GM12875 (cell line): Measurements from ENCODE around the gene MFSD11.
"Not testable (repeated sequence)": the region's sequence is repeated elsewhere in the genome, so short reads cannot be mapped to it uniquely, and the experiment has no call there.

Experiments
- H3K4me3 ChIP-seq: one replicate; pipeline ENCODE4 v1.5.1; 2011; ENCODE audit warnings: low read depth, low read length, control low read depth
- CTCF ChIP-seq: IDR thresholded peaks from 2 replicates; pipeline ENCODE4 v1.5.1; 2011; ENCODE audit warnings: low read depth, mild to moderate bottlenecking, control low read depth, inconsistent platforms, low read length, moderate library complexity, borderline replicate concordance; ENCODE audit not compliant: insufficient read depth

Gene MFSD11

GRCh38 chr17:76702941-76703637 is 34.8 kb upstream of the MFSD11 start:
- no peak overlapping the region for H3K4me3 ChIP-seq
- no peak for TF ChIP-seq CTCF

GRCh38 chr17:76704805-76705204 is 33.1 kb upstream of the MFSD11 start:
- no peak overlapping the region for H3K4me3 ChIP-seq
- no peak for TF ChIP-seq CTCF

DNA sequence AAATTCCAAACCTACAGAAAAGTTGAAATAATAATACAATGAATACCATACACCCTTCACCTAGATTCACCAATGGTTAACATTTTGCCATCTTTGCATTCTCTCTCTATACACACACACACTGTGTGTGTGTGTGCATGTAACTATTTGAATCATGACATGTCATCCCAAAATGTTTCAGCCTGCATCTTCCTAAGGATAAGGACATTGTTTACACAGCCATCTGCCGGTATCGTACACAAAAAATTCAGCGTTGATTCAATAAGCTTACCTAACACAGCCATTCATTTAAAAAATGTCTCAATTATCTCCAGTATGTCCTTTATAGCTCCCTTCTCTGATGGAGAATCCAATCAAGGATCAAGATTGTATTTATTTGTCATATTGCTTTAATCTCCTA is 31.1 kb upstream of the MFSD11 start:
- no peak overlapping the region for H3K4me3 ChIP-seq
- TF ChIP-seq CTCF, result no peak

DNA sequence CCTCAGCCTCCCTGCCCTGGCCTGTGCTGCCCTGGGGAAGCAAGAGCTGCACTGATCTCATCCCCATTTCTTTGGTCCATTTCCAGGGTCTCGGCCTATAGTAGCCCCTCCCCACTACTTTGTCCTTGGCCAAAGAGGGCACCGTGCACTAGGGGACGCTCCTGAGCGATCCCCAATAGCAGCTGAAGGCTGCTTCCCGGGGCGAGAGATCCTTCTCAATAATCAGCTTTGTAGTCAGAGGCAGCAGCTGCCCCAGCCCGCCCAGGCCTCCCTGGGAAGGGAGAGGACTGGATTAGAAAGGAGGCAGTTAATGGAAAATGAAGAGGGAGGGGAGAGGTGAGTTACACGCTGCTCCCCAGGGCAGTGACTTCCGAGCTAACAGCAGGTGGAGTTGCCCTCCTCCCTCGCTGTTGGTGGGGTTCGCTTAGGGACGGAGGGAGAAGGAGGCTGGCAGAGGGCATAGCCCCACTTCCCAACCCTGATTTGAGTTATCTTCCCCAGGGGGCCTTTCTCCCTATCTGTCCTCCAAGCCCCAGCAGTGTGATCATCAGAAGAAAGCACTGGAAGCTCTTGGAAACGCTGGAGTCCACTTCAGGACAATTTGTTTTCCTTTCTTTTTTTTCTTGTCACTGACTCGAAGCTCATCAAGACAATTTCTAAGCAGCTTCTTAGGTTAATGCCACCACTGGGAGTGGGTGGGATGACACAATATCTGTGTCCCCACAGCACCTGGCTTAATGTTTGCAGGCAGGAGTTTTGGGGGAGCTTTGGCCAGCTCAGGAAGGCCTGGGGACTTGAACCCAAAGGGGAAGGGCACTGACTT is 29.7 kb upstream of the MFSD11 start:
- no peak for TF ChIP-seq CTCF
- H3K4me3 ChIP-seq, result no peak overlapping the region

DNA sequence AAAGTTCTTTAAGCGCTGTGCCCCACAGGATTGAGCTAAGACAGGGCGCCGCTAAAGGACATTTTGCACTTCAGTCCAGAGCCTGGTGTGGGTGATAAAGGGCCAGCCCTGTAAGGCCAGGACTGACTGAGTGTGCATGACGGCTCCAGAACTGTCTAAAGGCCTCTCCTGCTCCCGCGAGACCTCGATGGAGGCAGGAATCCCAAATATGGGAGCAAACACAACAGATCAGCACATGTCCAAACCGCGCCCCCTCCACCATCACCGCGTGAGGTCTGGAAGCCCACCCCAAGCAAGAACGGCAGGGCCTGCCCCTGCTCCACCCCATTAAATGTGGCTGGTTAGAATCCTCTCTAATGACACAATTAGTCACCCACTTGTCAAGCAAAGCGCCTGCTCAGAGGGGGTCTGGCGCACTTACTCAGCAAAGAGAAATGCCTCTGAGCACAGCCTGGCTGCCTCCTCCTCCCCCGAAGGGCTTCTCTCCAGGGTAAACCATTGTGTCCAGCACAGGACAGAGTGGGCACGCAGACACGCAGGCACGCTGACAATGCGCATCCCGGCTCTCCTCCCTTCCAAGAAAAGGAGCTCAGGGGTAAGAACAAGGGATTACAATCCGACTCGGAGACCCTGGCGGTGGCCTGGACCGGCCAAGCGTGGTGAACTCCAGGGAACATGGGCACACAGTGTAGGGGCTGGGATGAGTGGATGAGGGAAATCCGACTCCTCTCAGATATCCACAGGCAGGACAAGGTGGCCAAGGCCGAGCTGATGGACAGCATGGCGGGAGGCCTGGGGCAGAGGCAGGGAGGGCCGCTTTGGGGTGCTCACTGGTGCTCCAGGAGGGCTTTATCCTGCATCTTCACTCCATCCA is 28.6 kb upstream of the MFSD11 start:
- no peak overlapping the region for H3K4me3 ChIP-seq
- TF ChIP-seq CTCF, result no peak

DNA sequence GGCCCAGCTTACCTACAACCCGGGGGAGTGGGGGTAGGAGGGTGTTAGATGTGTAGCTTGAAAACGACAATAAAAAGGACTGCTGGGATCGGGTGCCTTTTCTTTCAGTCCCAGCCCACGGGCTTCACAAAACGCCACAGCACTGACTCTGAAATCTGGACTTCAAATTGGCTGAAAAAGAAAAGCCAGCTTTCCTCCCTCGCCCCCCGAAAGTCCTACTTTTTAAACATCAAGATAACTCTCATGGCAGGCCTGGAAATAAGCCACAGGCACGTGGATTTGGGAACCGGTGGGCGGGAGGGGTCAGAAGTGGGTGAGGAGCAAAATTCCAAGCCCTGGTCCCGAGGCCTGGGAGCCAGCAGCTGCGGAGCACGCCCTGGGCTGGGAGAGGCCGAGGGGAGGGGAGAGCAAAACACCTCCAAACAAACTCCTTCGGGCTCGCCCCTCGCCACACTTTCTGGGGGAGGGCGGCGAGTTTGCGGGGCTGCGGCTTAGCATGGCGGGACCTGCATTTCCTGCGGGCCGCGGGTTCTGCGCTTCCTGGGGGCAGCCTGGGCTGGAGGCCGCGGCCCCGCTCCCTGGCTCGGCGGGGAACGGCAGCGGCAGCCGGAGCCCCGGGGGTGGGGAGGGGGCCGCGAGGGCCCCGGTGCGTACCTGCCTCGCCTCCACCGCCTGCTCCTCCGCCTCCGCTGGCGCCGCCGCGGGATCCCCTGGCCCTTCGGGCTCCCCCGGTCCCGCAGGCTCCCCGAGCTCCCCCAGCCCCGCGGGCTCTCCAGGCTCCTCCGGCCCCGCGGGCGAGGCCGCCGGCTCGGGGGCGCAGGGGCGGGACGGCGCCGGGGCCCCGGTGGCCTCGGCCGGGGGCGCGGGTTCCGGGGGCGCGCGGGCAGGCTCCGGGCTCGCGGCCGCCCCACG is 27.7 kb upstream of the MFSD11 start:
- H3K4me3 ChIP-seq, result not testable (repeated sequence)
